ENCODE data around the gene AGO4. TPM values are rescaled to one million over a fixed set of nuclear protein-coding genes. Genes with fewer than 3 reads are reported as not detected.

AGO4 gene
- total and polyA plus RNA-seq, 2 donors (not counting 1 experiment from before 2014, with no cell fraction given) = 7.8 to 22.6 TPM

DNA sequence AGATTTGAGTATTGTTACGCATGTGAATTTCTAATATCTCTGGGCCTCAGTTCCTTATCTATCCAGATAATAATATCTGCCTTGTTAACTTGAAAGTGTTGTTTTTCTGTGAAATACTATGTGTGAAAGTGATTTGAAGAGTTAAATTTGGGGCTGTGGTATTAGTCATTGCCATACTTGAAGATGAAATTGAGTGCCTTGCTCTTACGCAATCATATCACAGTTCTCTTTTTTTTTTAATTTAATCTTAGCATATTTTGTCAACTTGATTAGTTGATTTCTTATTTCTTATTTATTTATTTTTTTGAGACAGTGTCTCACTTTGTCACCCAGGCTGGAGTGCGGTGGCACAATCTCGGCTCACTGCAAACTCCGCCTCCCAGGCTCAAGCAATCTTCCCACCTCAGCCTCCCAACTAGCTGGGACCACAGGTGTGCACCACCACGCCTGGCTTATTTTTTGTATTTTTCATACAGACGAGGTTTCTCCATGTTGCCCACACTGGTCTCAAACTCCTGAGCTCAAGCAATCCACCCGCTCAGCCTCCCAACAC, 31.0 kb downstream of the AGO4 start:
- H3K79me2 ChIP-seq (ENCODE audit: control insufficient read depth, insufficient read depth, low read length) = no peaks in the 10 kb centered on the region
- DNase-seq (no peak), ATAC-seq (ENCODE audit: low read depth) (no peak)
- no peak overlapping the region for H3K9ac ChIP-seq (ENCODE audit: low read length)
- TF ChIP-seq, protein P1, sequence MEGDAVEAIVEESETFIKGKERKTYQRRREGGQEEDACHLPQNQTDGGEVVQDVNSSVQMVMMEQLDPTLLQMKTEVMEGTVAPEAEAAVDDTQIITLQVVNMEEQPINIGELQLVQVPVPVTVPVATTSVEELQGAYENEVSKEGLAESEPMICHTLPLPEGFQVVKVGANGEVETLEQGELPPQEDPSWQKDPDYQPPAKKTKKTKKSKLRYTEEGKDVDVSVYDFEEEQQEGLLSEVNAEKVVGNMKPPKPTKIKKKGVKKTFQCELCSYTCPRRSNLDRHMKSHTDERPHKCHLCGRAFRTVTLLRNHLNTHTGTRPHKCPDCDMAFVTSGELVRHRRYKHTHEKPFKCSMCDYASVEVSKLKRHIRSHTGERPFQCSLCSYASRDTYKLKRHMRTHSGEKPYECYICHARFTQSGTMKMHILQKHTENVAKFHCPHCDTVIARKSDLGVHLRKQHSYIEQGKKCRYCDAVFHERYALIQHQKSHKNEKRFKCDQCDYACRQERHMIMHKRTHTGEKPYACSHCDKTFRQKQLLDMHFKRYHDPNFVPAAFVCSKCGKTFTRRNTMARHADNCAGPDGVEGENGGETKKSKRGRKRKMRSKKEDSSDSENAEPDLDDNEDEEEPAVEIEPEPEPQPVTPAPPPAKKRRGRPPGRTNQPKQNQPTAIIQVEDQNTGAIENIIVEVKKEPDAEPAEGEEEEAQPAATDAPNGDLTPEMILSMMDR (IDR thresholded peaks at IDR 0.05) = no peak
- TF ChIP-seq EZH2 (IDR thresholded peaks at IDR 0.05; ENCODE audit: borderline replicate concordance, insufficient read depth, low read depth, low read length, poor library complexity, severe bottlenecking) = no peak
- H3K27me3 Mint-ChIP-seq = no peaks in the 10 kb centered on the region
- H3K27me3 ChIP-seq (replicated peaks in 1 of 4; ENCODE audit: control extremely low read depth in 1 of 4, control insufficient read depth in 3 of 4, insufficient read depth in 4 of 4, low read length in 3 of 4) = no peaks in the 10 kb centered on the region
- intact Hi-C loops (cut with micrococcal nuclease) = no loop called here
- H4K20me1 ChIP-seq (ENCODE audit: control insufficient read depth, insufficient read depth, low read length, poor library complexity, severe bottlenecking) = no peaks in the 10 kb centered on the region
- ChIA-PET CTCF (no interaction called here), POLR2A (no interaction called here)
- H3K9me3 ChIP-seq (ENCODE audit: control extremely low read depth in 1 of 3, control insufficient read depth in 2 of 3, insufficient read depth in 1 of 3, low read length in 2 of 3) = no peaks in the 10 kb centered on the region
- H3K9me3 Mint-ChIP-seq (ENCODE audit: insufficient read depth) = peaks cover 3% of the 10 kb centered on the region
- no peak overlapping the region for H3K27ac ChIP-seq (ENCODE audit: low read length in 2 of 2)
- peaks cover 11 to 44% of the 10 kb centered on the region in 2 experiments for H3K36me3 ChIP-seq (replicated peaks in 1 of 2; ENCODE audit: control extremely low read depth in 1 of 2, control insufficient read depth in 1 of 2, extremely low read depth in 1 of 2, insufficient read depth in 2 of 2, low read length in 1 of 2)
- H3K4me3 ChIP-seq (ENCODE audit: control extremely low read depth in 1 of 5, extremely low read depth in 1 of 5, insufficient read depth in 1 of 5, low read depth in 2 of 5, low read length in 4 of 5) = no peak overlapping the region
- no peaks in the 10 kb centered on the region for H3K4me1 ChIP-seq (ENCODE audit: control insufficient read depth in 2 of 2, insufficient read depth in 2 of 2, low read length in 2 of 2)
- WGBS (ENCODE audit: insufficient coverage) = 94% methylated on average over 2 of the region's 8 CpGs
- H2AFZ ChIP-seq (ENCODE audit: insufficient read depth, low read depth, low read length, poor library complexity, severe bottlenecking) = no peak overlapping the region
- no peak overlapping the region for H3K4me2 ChIP-seq (replicated peaks; ENCODE audit: low read depth, low read length, poor library complexity, severe bottlenecking)
- no peak overlapping the region for H3K4me3 Mint-ChIP-seq
- no peak overlapping the region for H3K27ac Mint-ChIP-seq
- no peaks in the 10 kb centered on the region for H3K4me1 Mint-ChIP-seq

DNA sequence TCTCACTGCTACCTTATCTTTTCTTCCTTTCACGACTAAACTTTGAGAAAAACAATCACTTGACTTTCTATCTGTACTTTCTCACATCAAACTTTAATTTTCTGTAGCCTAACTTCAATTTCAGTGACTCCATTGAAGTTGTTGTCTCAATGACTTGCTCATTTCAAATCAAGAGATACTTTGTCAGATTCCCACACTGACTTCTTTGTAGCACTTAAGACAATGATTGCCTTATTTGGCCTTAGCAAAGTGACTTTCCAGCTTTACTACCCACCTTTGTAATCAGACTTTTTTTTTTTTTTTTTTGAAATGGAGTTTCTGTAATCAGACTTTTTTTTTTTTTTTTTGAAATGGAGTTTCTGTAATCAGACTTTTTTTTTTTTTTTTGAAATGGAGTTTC, 37.0 kb downstream of the AGO4 start:
- Histone ChIP-seq H2AFZ (ENCODE audit: insufficient read depth, low read depth, low read length, poor library complexity, severe bottlenecking) (no peak overlapping the region), H3K4me3 (ENCODE audit: control extremely low read depth in 1 of 5, extremely low read depth in 1 of 5, insufficient read depth in 1 of 5, low read depth in 2 of 5, low read length in 4 of 5) (no peak overlapping the region), H3K27ac (ENCODE audit: low read length in 2 of 2) (no peak overlapping the region), H3K9ac (ENCODE audit: low read length) (no peak overlapping the region), H3K79me2 (ENCODE audit: control insufficient read depth, insufficient read depth, low read length) (no peaks in the 10 kb centered on the region), H3K27me3 (replicated peaks in 1 of 4; ENCODE audit: control extremely low read depth in 1 of 4, control insufficient read depth in 3 of 4, insufficient read depth in 4 of 4, low read length in 3 of 4) (no peaks in the 10 kb centered on the region), H3K4me2 (replicated peaks; ENCODE audit: low read depth, low read length, poor library complexity, severe bottlenecking) (no peak overlapping the region), H3K4me1 (ENCODE audit: control insufficient read depth in 2 of 2, insufficient read depth in 2 of 2, low read length in 2 of 2) (peaks cover 0 to 3% of the 10 kb centered on the region in 2 donors), H4K20me1 (ENCODE audit: control insufficient read depth, insufficient read depth, low read length, poor library complexity, severe bottlenecking) (no peaks in the 10 kb centered on the region), H3K36me3 (replicated peaks in 1 of 2; ENCODE audit: control extremely low read depth in 1 of 2, control insufficient read depth in 1 of 2, extremely low read depth in 1 of 2, insufficient read depth in 2 of 2, low read length in 1 of 2) (peaks cover 19 to 34% of the 10 kb centered on the region in 2 experiments), H3K9me3 (ENCODE audit: control extremely low read depth in 1 of 3, control insufficient read depth in 2 of 3, insufficient read depth in 1 of 3, low read length in 2 of 3) (no peaks in the 10 kb centered on the region)
- intact Hi-C loops (cut with micrococcal nuclease) = no loop called here
- H3K4me1 Mint-ChIP-seq = peaks cover 5% of the 10 kb centered on the region
- no peaks in the 10 kb centered on the region for H3K9me3 Mint-ChIP-seq (ENCODE audit: insufficient read depth)
- TF ChIP-seq, protein P1 (IDR thresholded peaks at IDR 0.05) = no peak
- TF ChIP-seq EZH2 (IDR thresholded peaks at IDR 0.05; ENCODE audit: borderline replicate concordance, insufficient read depth, low read depth, low read length, poor library complexity, severe bottlenecking) = no peak
- H3K27me3 Mint-ChIP-seq = no peaks in the 10 kb centered on the region
- CTCF ChIA-PET = interaction anchor here (0.7 kb wide), 1 partner anchor 72 kb away, joined by 3 read pairs; no protein-coding TSS in a partner anchor
- POLR2A ChIA-PET = no interaction called here
- no peak overlapping the region for H3K27ac Mint-ChIP-seq
- no peak for DNase-seq
- H3K4me3 Mint-ChIP-seq = no peak overlapping the region
- ATAC-seq (ENCODE audit: low read depth) = no peak
- WGBS (ENCODE audit: insufficient coverage) = 100% methylated on average over 1 of the region's 1 CpG
